HG03457 (cell line): Measurements from ENCODE around the gene WWOX.

Source experiments
- ATAC-seq: cut with Tn5 transposase; IDR thresholded peaks from one replicate; pipeline ENCODE4 v1.9.1; 2021; ENCODE audit warnings: moderate number of reproducible peaks; ENCODE audit not compliant: unreplicated experiment

The WWOX gene

DNA sequence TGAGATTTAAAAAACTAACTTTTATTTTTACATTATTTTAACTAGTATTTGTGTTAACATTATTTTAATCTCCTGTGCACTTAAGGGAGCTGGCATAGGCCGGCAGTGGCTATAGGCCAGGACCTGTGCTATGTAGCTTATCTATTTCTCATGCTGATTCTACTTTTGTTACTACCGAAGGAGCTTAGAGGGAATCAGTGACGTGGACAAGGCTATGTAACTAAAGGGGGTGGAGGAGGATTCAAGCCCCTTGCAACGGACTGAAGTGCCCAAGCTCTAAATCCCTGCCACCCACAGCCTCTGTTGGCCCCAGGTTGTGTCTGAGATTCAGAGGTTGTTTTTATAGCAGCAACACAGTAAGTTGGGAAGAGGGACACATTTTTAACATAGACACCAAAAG is 356.4 kb downstream of the WWOX start:
- no peak for ATAC-seq

GRCh38 chr16:78458588-78458987 is 359.1 kb downstream of the WWOX start:
- ATAC-seq: no peak

GRCh38 chr16:78460428-78460827 is 361.0 kb downstream of the WWOX start:
- ATAC-seq: no peak

GRCh38 chr16:78461087-78461486 is 361.6 kb downstream of the WWOX start:
- no peak for ATAC-seq

DNA sequence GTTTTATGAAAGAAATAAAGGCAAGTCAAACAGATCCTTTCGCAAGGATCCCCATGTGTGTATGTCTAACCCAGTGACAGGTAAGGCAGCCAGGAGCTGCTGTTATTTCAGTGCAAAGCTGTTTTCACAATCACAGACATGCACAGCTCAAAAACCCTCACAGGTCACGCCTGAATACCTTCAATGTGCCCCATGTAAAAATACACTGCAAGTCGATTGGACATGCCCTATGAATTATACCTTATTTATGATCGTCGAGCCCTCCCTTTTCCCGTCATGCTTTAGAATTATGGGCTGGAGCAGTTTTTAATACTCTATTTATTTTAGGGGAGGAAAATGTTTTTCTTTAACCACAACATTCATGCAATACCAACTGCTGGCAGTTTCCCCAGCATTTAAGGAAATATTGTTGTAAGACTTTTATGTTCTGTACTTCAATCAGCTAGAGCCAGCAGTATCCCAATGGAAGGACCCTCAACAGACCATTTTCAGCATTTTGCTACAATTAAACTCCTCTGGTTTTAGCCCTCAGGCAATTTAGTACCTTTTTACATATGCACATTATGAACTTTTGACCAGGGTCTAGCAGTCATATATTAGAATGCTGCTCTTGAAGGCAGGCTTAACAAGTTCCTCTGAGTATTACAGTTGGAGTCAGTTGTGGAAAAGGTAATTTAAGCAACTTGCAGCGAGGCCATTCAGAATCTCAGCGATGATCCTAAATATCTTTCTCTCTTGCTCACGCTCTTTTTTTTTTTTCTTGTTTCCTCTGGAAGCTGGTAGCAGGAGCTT is 362.2 kb downstream of the WWOX start:
- ATAC-seq: no peak

DNA sequence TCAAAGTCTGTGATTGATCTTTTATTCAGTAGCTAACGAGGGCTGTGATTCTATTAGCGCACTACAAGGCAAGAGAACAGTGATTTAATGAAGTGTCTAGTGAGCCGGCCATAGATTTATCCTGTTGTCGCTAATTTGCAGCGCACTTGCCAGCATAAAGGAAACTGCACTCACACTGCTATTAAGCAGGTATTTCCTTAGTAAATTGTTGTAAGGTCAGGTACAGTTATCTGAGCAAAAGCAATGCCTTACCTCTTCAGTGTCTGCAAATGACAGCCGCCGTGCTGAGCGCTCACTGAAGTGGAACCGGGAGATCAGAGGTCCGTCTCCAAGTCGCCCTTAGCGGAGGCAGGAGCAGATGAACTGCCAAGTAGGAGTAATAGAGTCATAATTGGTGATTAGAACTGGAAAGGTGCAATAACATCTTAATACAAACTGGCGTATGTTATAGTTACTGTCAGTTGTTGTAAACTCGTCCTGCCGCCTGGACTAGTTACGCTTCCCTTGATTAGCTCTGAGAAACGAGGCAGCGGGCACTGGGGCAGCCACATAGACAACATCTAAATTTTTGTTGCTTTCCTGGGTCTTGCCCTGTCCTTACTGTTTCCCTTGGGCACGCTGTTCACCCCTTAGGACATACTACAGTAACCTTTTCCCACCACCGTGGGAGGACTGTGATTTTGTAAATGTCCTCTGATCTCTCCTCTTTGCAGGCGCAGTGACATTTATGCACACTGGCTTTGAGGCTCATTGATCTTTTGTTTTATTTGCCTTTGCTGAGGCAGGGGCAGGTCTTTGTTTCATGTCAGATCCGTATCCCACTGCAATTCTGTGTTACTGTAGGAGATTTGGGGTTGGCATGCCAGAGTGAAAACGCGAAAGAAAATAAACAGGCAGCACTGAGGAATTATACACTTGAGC is 363.1 kb downstream of the WWOX start:
- no peak for ATAC-seq

DNA sequence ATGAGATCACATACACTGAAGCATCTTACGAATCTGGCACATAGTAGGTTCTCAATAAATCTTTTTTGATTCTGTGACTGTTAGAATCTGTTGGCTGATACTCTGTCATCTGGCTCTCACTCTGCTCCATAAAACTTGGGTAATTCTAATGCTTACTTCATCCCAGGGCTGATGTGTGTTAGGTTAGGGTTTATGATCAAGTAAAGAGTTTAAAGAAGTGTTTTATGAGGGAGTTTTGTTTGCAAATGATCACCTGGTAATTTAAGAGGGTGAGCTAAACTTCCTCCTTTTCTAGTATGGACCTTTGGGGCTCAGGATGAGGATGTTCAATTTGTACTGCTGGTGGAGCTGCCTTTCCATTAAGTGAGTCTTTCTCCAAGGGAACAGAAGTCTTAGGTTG is 364.1 kb downstream of the WWOX start:
- no peak for ATAC-seq

GRCh38 chr16:78464833-78465232 is 365.4 kb downstream of the WWOX start:
- ATAC-seq: no peak

DNA sequence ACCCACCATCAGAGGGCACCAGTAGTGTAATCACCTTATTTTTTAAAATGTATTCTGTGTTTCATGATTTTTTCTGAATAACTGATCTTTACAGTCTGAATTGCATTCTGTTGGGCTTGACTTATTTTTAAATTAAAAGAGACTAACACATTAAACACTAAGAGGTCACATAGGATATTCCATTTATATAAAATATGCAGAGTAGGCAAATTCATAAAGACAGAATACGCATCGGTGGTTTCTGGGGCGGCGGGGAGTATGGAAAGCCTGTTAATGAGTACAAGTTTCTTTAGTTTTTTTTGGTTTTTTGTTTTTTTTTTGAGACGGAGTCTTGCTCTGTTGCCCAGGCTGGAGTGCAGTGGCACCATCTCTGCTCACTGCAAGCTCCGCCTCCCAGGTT is 366.3 kb downstream of the WWOX start:
- ATAC-seq: no peak

DNA sequence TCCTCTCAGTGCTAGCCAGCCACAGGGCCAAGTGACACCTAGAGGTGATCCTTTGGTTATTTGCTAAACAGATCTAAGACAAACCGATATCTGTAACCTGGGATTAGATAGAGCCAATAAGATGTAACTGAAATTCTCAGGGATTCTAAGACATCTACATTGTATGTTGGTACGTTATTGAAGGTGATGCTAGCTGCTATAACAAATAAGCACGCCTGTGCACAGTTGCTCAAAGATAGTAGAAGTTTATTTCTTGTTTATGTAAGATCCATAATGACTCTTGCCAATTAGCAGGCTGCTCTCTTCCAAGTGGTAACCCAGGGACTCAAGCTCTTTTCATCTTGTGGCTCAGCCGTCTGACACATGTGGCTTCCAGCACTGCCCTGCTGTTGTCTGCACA is 370.3 kb downstream of the WWOX start:
- no peak for ATAC-seq

GRCh38 chr16:78473031-78473699 is 373.7 kb downstream of the WWOX start:
- ATAC-seq: no peak

DNA sequence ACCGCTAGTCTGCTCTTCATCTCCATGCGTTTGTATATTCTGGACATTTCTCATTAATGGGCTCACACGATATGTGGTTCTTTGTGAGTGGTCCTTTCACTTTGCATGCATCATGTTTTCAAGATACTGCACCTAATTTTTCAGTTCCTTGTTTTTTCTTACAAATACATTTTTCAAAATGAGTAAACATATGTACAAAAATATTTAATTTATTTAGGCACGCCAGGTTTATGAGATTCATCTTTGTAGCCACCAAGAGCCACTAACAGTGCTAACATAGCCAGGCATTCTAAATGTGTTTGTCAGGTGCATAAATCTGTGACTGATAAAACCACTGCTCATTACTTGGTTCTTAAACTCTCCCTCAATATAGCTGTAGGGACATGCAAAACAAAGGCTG is 375.3 kb downstream of the WWOX start:
- no peak for ATAC-seq

GRCh38 chr16:78476615-78477014 is 377.2 kb downstream of the WWOX start:
- no peak for ATAC-seq

DNA sequence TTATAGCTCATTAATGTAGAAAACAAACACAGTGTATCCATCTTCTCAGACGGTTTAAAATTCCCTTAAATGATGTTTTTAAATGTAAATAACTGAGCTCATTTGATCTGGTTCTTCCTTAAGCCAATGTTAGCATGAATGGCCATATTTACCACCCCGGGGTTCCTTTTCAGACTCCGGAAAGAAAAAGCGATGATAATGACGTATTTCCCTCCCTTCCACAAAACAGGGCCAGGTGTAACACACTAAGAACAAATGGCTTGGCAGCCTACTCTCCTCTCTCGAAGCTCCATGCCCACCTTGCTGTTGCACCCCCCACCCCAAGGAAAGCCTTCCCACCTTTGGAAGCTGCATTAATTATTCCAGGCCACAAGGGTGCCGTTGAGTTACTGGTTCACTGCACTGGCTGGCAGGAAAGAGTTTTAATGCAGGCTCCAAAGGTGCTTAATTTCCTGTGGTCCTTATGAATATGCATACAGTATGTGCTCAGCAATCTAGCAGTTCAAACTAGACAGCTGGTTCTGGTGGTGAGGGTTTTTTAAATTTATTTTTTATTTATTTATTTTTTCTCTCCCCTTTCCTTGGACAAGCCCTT is 378.9 kb downstream of the WWOX start:
- ATAC-seq: no peak

DNA sequence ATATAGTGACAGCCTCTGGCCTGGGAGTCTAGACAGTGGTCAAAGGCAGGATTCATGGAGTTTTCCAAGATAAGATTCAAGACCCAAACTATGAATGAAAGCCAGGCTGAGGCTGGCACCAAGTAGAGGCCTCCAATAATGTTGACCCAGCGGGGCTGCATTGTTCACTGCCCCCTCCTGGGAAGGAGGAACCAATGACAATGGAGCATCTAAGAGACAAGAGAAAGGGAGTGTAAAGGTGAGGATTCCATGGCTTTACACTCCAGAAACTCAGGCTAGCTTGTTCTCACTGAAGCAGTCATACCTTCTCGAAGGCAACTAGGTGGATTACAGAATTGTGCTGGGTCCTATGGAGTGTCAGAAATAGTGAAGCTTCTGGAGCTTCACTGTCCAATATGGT is 380.3 kb downstream of the WWOX start:
- ATAC-seq: no peak

DNA sequence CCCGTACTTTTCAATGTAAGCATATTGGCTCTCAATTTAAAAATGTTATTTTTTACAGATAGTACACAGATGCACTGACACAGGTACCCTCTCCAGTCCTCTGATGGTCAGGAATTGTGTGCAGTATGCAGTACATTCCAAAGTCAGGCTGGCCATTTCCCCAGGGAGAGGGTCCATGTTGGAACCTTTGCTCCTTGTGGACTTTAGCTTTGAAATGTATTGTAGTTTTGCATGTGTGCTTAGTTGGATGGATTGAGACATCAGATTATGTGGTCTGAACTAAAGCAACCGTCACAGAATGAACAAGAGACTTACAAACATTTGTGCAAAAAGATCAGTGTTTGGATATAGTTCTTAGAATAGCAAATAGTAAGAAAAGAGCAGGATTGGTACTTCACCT is 381.1 kb downstream of the WWOX start:
- no peak for ATAC-seq

DNA sequence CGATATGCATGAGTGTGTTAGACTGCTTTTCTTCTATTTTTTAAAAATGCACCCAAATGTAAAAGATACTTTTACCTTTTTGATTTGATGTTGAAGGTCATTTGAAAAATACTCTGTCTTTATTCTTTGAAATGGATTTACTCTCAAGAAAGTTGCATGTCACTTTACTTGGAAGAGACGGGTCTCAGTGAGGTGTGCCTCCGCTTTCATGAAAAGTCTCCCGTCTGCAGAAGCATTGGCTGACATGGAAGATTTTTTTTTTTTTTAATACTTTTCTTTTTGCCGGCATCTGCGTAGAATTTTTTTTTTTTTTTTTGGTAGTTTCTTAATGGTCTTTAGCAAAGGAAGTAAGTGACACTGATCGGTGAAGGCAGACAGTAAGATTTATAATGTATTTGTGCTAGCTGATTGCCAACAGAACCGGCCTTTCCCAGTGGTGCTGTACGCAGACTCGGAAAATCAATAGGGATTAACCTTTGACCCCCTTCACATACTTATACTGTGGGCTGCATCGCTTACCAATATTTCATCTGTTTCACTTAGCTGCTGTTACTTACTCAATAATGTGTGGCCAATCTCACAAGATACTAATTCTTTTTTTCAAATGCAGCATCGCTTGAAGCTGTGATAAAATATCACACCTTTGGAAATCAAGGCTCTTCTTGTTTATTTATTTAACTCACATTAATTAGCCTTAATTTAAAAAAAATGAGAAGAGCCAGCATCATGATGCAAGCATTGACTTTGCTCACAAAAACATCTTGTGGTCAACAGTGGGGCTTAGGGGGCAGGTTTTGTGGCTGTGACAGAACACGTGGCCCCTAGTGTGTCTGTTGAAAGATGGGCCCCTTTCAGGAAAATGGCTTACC is 383.9 kb downstream of the WWOX start:
- no peak for ATAC-seq

DNA sequence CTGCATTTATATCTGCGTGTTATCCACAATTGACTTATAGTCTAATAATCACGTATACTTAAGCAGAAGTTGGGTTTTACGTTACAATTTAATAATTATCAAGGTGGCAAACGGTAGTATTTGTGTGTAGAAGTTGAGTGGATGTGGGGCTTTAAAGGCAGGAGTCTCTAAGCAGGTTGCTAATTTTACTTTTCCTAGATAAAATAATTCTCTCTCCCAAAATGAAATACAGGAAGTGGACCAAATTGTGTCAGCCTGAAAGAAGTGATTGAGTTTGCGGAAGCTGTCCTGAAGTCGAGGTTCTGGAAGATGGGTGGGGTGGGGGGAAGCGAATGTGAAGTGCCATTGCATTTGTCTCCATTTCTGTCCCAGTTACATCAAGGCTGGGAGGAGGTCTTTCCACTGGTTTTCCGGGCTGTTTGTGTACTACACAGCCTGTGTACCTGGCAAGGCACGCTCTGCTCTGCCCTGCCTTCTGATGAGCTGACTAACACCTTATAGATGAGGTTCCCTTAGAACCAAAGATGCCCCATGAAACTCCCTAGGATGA is 385.1 kb downstream of the WWOX start:
- no peak for ATAC-seq

DNA sequence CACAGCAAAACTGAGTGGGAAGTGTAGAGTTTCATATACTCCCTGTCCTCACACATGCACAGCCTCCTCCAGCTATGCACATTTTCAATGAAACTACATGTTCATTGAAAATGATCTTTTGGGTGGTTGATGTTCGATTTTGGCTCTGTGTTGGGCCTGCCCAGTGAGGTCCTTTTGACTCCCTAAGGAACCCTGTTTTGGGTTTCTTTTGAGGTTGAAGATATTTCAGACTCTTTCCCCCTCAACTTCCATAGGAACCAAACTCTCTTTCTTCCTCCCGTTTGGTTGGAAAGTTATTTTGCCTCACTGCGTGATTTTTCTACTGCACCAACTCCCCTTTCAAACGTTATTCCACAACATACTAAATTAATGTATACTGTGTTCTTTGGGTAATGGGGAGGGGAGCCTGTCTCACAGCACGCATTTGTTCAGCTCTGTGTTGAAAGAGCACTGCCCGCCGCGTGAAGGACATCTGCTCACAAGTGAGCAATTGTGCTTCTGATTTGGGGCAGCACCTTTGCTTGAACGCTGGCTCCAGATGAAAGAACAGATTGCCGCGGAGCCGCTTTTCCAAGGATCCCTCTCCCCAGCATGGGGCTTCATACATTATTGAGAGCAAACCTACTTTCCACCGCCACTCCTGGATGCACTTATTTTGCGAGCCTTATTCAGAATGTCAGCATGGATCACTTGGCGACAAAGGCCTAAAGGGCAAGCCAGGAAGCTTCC is 385.9 kb downstream of the WWOX start:
- ATAC-seq: no peak
